Measurements from ENCODE around the gene CCHCR1.

GRCh38 chr6:31129130-31129529 is 28.5 kb downstream of the CCHCR1 start:
- TF ChIP-seq ZNF274 (IDR thresholded peaks at IDR 0.05; ENCODE audit: low read depth, low read length) (no peak), YY1 (IDR thresholded peaks at IDR 0.05; ENCODE audit: insufficient read depth, insufficient read length) (no peak), SUZ12 (IDR thresholded peaks at IDR 0.05; ENCODE audit: extremely low read depth, insufficient read depth, insufficient read length) (no peak)
